ENCODE data around the gene PSMD1. TPM values are rescaled to one million over a fixed set of nuclear protein-coding genes. Genes with fewer than 3 reads are reported as not detected.
A peak's percentile ranks its signal among the peaks of the same experiment; 100 is the strongest.

PSMD1 gene
- total RNA-seq, 1 donor from 2014 or later: 97.4 TPM

GRCh38 chr2:231036578-231037106, 20.0 kb upstream of the PSMD1 start:
- Histone ChIP-seq H3K4me1 (peaks cover 0 to 3% of the 10 kb centered on the region in 2 donors), H3K27me3 (peaks cover 3% of the 10 kb centered on the region), H3K9me3 (no peaks in the 10 kb centered on the region), H3K27ac (no peak overlapping the region), H3K4me3 (peak overlapping the region in 1 of 2 donors; percentile 47), H3K36me3 (no peaks in the 10 kb centered on the region)
- no peak for DNase-seq (ENCODE audit: low spot score in 2 of 2)
- intact Hi-C loops (cut with DNase I): no loop called here
- TF ChIP-seq CTCF (IDR thresholded peaks at IDR 0.05): no peak

- Histone ChIP-seq H3K9me3 (no peaks in the 10 kb centered on the region), H3K27me3 (peaks cover 3% of the 10 kb centered on the region), H3K36me3 (no peaks in the 10 kb centered on the region), H3K27ac (no peak within 1 kb of the TSS), H3K4me1 (peaks cover 0 to 3% of the 10 kb centered on the region in 2 donors), H3K4me3 (peak within 1 kb of the TSS; percentile 16 to 47)
- no peak for DNase-seq (ENCODE audit: low spot score in 2 of 2)
- no peak for TF ChIP-seq CTCF (IDR thresholded peaks at IDR 0.05)
- intact Hi-C loops (cut with DNase I): no loop called here
Measured at GRCh38 chr2:231037202-231037730, 19.4 kb upstream of the PSMD1 start, which contains the start of gene C2orf72. Gene C2orf72 (plus strand): TSS chr2:231037523. CDS start chr2:231037566, 43 bp downstream.

- DNase-seq (ENCODE audit: low spot score in 2 of 2): no peak
- Histone ChIP-seq H3K4me3 (peak overlapping the region; percentile 16 to 47), H3K27ac (no peak overlapping the region), H3K27me3 (peaks cover 3% of the 10 kb centered on the region), H3K36me3 (no peaks in the 10 kb centered on the region), H3K9me3 (no peaks in the 10 kb centered on the region), H3K4me1 (peaks cover 0 to 3% of the 10 kb centered on the region in 2 donors)
- TF ChIP-seq CTCF (IDR thresholded peaks at IDR 0.05): no peak
- intact Hi-C loops (cut with DNase I): no loop called here
Measured at GRCh38 chr2:231037731-231038482, 18.8 kb upstream of the PSMD1 start.

GRCh38 chr2:231038483-231039293, 18.0 kb upstream of the PSMD1 start:
- Histone ChIP-seq H3K9me3 (no peaks in the 10 kb centered on the region), H3K4me1 (peaks cover 0 to 3% of the 10 kb centered on the region in 2 donors), H3K4me3 (peak overlapping the region; percentile 16 to 47), H3K27ac (no peak overlapping the region), H3K27me3 (peaks cover 3% of the 10 kb centered on the region), H3K36me3 (no peaks in the 10 kb centered on the region)
- intact Hi-C loops (cut with DNase I): no loop called here
- no peak for DNase-seq (ENCODE audit: low spot score in 2 of 2)
- no peak for TF ChIP-seq CTCF (IDR thresholded peaks at IDR 0.05)

- Histone ChIP-seq H3K36me3 (no peaks in the 10 kb centered on the region), H3K27me3 (peaks cover 3% of the 10 kb centered on the region), H3K27ac (no peak overlapping the region), H3K4me1 (peaks cover 0 to 3% of the 10 kb centered on the region in 2 donors), H3K4me3 (no peak overlapping the region), H3K9me3 (no peaks in the 10 kb centered on the region)
- no peak for TF ChIP-seq CTCF (IDR thresholded peaks at IDR 0.05)
- intact Hi-C loops (cut with DNase I): no loop called here
- DNase-seq (ENCODE audit: low spot score in 2 of 2): no peak
Measured at GRCh38 chr2:231039294-231039664, 17.4 kb upstream of the PSMD1 start.
